GM19238 (cell line): ENCODE measurements around the gene FRMD3.

Experiments
- DNase-seq: peaks from one replicate; pipeline ENCODE4 v3.0.0; 2011; ENCODE audit warnings: low spot score; ENCODE audit not compliant: insufficient read length

FRMD3 gene

DNA sequence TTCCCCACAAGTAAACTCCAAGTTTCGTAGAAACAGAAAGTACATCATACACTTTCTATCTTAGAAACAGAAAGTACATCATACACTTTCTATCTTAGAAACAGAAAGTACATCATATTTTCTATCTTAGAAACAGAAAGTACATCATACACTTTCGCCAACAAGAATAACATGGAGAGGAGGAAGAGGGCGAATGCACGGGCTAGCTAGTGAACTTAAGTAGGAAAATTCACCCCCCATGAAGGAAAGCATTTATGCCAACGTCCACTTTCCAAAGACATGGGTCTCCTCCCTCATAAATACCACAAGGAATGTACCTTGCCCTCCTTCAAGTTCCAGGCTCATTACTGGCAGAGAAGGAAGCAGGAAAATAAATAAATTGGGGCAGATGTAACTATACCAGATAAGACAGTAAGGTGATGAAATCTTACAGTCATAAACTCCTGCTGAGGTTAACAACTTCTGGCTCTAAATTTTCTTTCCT lies 64.7 kb downstream of the FRMD3 start:
- no peak for DNase-seq

GRCh38 chr9:83472764-83473163 lies 65.4 kb downstream of the FRMD3 start:
- DNase-seq: no peak

DNA sequence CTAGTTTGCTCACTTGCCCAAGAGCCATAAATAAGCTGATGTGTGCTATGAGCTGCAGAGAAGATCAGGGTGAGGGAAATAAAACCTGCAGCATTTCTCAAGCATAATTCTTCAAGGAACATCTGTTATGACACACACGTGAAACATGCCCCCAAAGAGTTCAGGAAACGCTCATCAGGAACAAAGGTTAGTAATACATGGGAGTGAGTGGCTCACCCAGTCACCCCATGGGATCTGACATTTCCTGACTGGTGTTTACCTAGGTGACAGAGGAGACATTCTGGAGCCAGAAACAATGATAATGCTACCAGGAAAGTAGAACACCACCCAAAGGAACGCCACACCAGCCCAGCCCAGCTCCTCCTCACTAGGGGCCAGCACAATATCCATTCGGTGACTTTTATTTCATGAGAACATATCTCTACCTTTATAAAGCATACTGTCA lies 66.0 kb downstream of the FRMD3 start:
- DNase-seq: no peak

DNA sequence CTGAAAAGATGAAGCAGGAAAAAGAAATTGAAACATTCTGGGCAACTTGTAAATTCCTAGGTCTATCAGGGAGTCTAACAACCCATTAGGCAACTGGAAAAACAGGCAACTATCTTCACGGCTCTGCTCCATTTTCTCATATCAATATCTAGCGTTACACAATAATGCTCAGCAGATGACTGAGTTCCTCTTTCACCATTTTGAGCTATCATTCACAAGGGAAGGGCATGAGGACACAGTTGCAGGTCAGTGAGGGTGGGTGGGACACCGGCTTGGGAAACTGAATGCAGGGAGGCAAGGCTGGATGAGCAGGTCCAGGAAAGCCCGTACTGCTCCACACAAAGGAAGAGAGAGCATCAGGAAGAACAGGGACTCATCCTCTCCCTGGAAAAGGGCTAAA lies 67.0 kb downstream of the FRMD3 start:
- no peak for DNase-seq

- no peak for DNase-seq
These were observed 68.5 kb downstream of the FRMD3 start for GRCh38 chr9:83469722-83470121.

DNA sequence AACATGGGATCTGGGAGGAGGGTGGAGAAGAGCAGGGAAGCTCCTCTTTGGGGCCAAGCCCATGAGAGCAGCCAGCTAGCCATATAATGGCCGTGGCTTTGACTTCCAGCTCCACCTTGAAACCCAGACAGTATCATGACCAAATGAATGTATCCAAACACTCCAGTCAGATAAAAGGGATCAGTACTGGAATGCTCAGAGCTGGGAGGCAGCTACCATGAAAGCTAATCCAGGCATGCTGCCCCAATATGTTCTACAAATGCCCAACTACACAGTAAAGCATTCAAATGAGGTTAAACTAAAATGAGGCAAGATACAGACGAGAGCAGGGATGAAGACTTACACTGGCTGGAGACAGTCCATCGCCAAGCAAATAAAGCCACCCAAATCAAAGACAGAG lies 69.4 kb downstream of the FRMD3 start:
- no peak for DNase-seq

DNA sequence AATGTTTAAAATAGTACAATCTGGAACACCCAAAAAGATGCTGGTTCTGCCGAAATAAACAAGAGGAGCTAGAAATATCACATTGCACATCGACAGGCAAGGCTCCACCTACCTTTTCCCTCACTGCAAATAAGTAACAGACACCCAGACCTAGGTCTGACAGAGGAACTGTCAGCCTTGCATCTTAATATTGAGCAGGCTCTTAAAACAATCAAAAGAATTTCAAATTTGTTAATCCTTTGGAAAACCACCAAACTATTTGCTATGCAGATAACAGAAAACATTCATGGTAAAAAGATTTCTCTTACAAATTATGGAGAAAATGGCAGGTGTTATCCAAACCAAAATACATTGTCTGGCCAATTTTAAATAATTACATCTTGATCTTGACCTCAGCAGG lies 71.3 kb downstream of the FRMD3 start:
- no peak for DNase-seq

GRCh38 chr9:83466351-83466750 lies 71.8 kb downstream of the FRMD3 start:
- no peak for DNase-seq

- DNase-seq: no peak
These were observed 78.4 kb downstream of the FRMD3 start for GRCh38 chr9:83459830-83460229.

DNA sequence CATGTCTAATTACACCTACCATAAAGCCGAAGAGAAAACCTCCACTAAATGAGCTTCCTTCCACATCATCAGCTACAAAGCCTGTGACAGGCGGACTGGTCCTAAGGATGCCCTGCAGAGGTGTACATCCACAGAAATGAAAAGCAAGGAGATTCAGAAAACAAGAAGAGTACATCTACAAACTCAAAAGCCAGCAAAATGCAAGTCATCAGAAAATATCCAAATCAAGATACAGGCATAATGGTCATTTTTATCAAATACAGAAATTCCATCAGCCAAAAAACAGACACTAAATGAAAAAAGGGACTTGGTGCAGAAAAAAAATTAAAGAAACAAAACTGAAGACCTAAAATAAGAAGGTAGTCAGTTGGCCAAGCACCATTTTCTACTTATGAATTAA lies 79.7 kb downstream of the FRMD3 start:
- no peak for DNase-seq

DNA sequence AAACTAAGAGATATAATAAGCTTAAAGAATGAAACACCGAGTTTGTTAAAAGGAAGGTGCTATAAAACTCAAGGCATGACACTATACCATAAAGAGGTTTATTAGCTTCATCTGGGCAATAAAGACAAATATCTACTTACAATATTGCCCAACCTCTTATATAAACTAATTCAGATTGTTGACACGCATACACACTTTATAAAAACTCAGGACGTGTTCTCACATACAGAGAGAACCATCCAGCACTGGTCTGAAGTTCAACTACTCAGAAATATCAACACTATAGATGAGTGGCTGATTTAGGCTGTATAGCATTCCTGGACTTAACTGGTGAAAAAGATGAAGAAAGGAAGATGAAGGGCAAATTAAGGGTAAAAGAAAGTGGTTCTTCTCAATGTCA lies 81.2 kb downstream of the FRMD3 start:
- DNase-seq: no peak

- DNase-seq: no peak
These were observed 82.0 kb downstream of the FRMD3 start for GRCh38 chr9:83456226-83456625.

DNA sequence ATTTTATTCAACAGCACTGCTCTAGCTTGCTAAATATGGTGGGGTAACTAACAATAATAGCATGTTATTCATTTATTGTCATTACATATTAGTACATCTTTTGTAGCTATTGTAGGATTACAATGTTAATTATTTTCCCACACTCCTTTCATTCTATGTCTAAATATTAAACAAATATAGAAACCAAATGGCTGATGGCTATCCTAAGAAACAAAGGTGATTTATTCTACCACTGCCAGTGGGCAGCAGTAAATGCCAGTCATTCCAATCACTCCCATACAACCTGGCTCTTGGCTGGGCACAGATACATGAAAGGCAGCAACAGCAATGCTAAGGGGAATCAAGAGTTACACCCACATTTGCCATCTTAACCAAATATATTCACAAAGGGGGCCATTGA lies 84.1 kb downstream of the FRMD3 start:
- no peak for DNase-seq

DNA sequence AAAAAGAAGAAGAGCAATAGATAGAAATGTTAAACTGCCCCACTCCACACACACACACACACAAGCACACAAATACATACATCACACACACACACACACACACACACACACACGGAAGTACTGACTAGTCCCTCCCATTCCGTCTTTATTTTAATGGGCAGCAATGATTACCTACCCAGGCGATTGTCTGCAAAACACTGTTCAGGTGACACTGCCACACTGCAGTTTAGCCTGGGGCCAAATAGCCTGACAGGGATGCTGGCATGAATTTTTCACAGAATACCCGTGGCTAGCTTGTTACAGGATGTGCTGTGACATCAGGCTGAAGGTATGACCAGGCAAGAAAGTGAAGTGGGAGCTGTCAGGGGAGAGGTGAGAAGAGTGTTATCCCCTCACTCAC lies 86.9 kb downstream of the FRMD3 start:
- no peak for DNase-seq

DNA sequence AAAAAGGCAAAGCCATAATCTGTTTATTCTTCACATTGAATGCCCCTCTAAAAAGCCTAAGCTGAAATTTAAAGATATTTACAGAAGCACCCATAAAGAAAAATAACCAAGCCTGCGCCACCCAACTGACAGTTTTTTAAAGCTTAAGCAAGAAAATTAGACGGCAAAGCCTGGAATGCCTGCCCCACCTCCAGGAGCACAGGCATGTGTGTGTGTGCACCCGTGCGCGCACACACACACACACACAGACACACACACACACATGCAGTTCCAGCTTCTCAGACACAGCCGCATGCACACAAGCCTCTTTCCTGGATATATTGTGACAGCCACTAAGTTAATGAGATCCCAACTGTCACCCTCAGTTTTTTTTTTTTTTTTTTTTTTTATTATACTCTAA lies 88.2 kb downstream of the FRMD3 start:
- DNase-seq: no peak

GRCh38 chr9:83449166-83449565 lies 89.0 kb downstream of the FRMD3 start:
- no peak for DNase-seq

- DNase-seq: no peak
These were observed 89.6 kb downstream of the FRMD3 start for GRCh38 chr9:83448626-83449025.

- no peak for DNase-seq
These were observed 90.8 kb downstream of the FRMD3 start for GRCh38 chr9:83447351-83447750.

GRCh38 chr9:83445703-83446265 lies 92.4 kb downstream of the FRMD3 start:
- DNase-seq: no peak

GRCh38 chr9:83444110-83444509 lies 94.1 kb downstream of the FRMD3 start:
- no peak for DNase-seq

- no peak for DNase-seq
These were observed 96.8 kb downstream of the FRMD3 start for GRCh38 chr9:83441390-83441789.

DNA sequence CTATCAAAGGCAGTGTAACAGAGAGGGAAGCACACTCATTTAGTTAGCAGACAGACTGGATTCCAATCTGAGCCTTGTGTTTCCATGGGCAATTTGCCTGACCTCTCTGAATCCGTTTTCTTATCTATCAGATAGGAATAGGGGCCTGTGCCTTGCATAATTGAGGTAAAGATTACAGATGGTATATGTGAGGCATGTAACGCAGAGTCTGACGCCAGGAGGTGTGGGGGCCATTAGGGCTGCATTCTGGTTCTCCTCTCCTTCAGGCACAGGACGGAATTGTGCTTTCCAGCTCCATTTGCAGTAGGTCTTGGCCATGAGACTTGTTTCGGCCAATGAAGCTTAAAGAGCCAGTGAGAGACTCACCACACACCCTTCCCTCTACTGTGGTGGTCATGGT lies 97.6 kb downstream of the FRMD3 start:
- DNase-seq: no peak

- DNase-seq: no peak
These were observed 102.9 kb downstream of the FRMD3 start for GRCh38 chr9:83435301-83435700.

GRCh38 chr9:83434254-83434653 lies 103.9 kb downstream of the FRMD3 start:
- DNase-seq: no peak
